Osteocyte (in vitro differentiated cells): Measurements from ENCODE around the gene PHTF1. TPM values are rescaled to one million over a fixed set of nuclear protein-coding genes. Genes with fewer than 3 reads are reported as not detected.

ENCODE experiments used
- DNase-seq: peaks from one replicate; pipeline ENCODE4 v3.0.0; 2021; ENCODE audit warnings: mixed read lengths; ENCODE audit not compliant: unreplicated experiment; ENCODE audit errors: extremely low spot score
- H3K27ac Mint-ChIP-seq: one replicate; pipeline ENCODE4 v1.8.0; 2021; ENCODE audit warnings: mild to moderate bottlenecking, mixed read lengths; ENCODE audit not compliant: unreplicated experiment
- H3K27me3 Mint-ChIP-seq: one replicate; pipeline ENCODE4 v1.8.0; 2021; ENCODE audit warnings: mixed read lengths; ENCODE audit not compliant: unreplicated experiment
- H3K36me3 Mint-ChIP-seq: one replicate; pipeline ENCODE4 v1.8.0; 2021; ENCODE audit warnings: mixed read lengths; ENCODE audit not compliant: unreplicated experiment
- H3K4me1 Mint-ChIP-seq: one replicate; pipeline ENCODE4 v1.8.0; 2021; ENCODE audit warnings: mixed read lengths; ENCODE audit not compliant: unreplicated experiment
- H3K4me3 Mint-ChIP-seq: one replicate; pipeline ENCODE4 v1.8.0; 2021; ENCODE audit warnings: mild to moderate bottlenecking, moderate library complexity, mixed read lengths; ENCODE audit not compliant: unreplicated experiment
- H3K9me3 Mint-ChIP-seq: one replicate; pipeline ENCODE4 v1.8.0; 2021; ENCODE audit warnings: mixed read lengths; ENCODE audit not compliant: unreplicated experiment
- CTCF ChIP-seq: fragments of 200-600 bp; sonication (generic); IDR thresholded peaks from 2 replicates; pipeline ENCODE4 v1.5.0; 2021; ENCODE audit warnings: antibody characterized with exemption, mild to moderate bottlenecking, moderate library complexity
- total RNA-seq: library from RNA; stranded (reverse); gene quantifications from 2 replicates; pipeline ENCODE4 v1.2.1, GENCODE V29; 2021

The PHTF1 gene
- total RNA-seq, 1 donor from 2014 or later: 25.8 TPM

- peaks cover 5% of the 10 kb centered on the region for H3K9me3 Mint-ChIP-seq
- H3K27ac Mint-ChIP-seq: no peak overlapping the region
- no peaks in the 10 kb centered on the region for H3K27me3 Mint-ChIP-seq
- H3K4me3 Mint-ChIP-seq: no peak overlapping the region
- TF ChIP-seq CTCF: no peak
- H3K4me1 Mint-ChIP-seq: peaks cover 40% of the 10 kb centered on the region
- H3K36me3 Mint-ChIP-seq: peaks cover 5% of the 10 kb centered on the region
- DNase-seq: no peak
Measured at GRCh38 chr1:113804421-113805255, 45.4 kb upstream of the PHTF1 start.

GRCh38 chr1:113802367-113803007, 43.2 kb upstream of the PHTF1 start:
- no peak overlapping the region for H3K27ac Mint-ChIP-seq
- DNase-seq: no peak
- no peaks in the 10 kb centered on the region for H3K27me3 Mint-ChIP-seq
- H3K4me3 Mint-ChIP-seq: no peak overlapping the region
- H3K9me3 Mint-ChIP-seq: no peaks in the 10 kb centered on the region
- peaks cover 33% of the 10 kb centered on the region for H3K4me1 Mint-ChIP-seq
- peaks cover 7% of the 10 kb centered on the region for H3K36me3 Mint-ChIP-seq
- TF ChIP-seq CTCF: no peak

GRCh38 chr1:113800487-113800886, 41.2 kb upstream of the PHTF1 start:
- Mint-ChIP-seq H3K4me1 (peaks cover 30% of the 10 kb centered on the region), H3K27ac (no peak overlapping the region), H3K4me3 (no peak overlapping the region), H3K27me3 (no peaks in the 10 kb centered on the region), H3K36me3 (peaks cover 17% of the 10 kb centered on the region), H3K9me3 (no peaks in the 10 kb centered on the region)
- no peak for TF ChIP-seq CTCF
- no peak for DNase-seq

- H3K4me1 Mint-ChIP-seq: peaks cover 26% of the 10 kb centered on the region
- no peak for TF ChIP-seq CTCF
- H3K36me3 Mint-ChIP-seq: peaks cover 36% of the 10 kb centered on the region
- no peak overlapping the region for H3K4me3 Mint-ChIP-seq
- no peak for DNase-seq
- H3K27me3 Mint-ChIP-seq: no peaks in the 10 kb centered on the region
- no peaks in the 10 kb centered on the region for H3K9me3 Mint-ChIP-seq
- H3K27ac Mint-ChIP-seq: no peak overlapping the region
Measured at GRCh38 chr1:113797472-113797871, 38.2 kb upstream of the PHTF1 start.
